Superior temporal gyrus (tissue), 1 donor: Measurements from ENCODE around the gene LSM12.
"Not testable (repeated sequence)": the region's sequence is repeated elsewhere in the genome, so short reads cannot be mapped to it uniquely, and the experiment has no call there.

ENCODE experiments used
- DNase-seq: peaks from one replicate; pipeline ENCODE4 v3.0.0-alpha.2; 2016; ENCODE audit errors: extremely low spot score

Gene LSM12

GRCh38 chr17:44044071-44044470 is 22.4 kb downstream of the LSM12 start:
- peak; percentile 42 for DNase-seq

- DNase-seq: peak; percentile 44
Observed at GRCh38 chr17:44043272-44043696, 23.2 kb downstream of the LSM12 start.

- DNase-seq: no peak
Observed at GRCh38 chr17:44039829-44040635, 26.4 kb downstream of the LSM12 start.

GRCh38 chr17:44038604-44039011 is 27.9 kb downstream of the LSM12 start:
- peak; percentile 25 for DNase-seq

GRCh38 chr17:44037471-44037870 is 29.0 kb downstream of the LSM12 start:
- DNase-seq: no peak

GRCh38 chr17:44034688-44035087 is 31.8 kb downstream of the LSM12 start:
- not testable (repeated sequence) for DNase-seq

- no peak for DNase-seq
Observed at GRCh38 chr17:44033861-44034408, 32.5 kb downstream of the LSM12 start.

GRCh38 chr17:44030482-44030881 is 36.0 kb downstream of the LSM12 start:
- DNase-seq: no peak

- DNase-seq: no peak
Observed at GRCh38 chr17:44029736-44030135, 36.7 kb downstream of the LSM12 start.

GRCh38 chr17:44024853-44025252 is 41.6 kb downstream of the LSM12 start:
- DNase-seq: no peak

- DNase-seq: no peak
Observed at GRCh38 chr17:44024271-44024663, 42.2 kb downstream of the LSM12 start.

GRCh38 chr17:44023545-44024270 is 42.8 kb downstream of the LSM12 start:
- no peak for DNase-seq

GRCh38 chr17:44022246-44022645 is 44.2 kb downstream of the LSM12 start:
- DNase-seq: no peak

GRCh38 chr17:44021227-44021626 is 45.2 kb downstream of the LSM12 start:
- not testable (repeated sequence) for DNase-seq

- peak; percentile 97 for DNase-seq
Observed at GRCh38 chr17:44014437-44015172, 51.9 kb downstream of the LSM12 start, which contains the start of gene TMEM101. Gene TMEM101, minus strand, starts transcription at chr17:44014963. Its CDS starts 11 bp downstream, at chr17:44014952.

- DNase-seq: no peak
Observed at GRCh38 chr17:44014133-44014436, 52.4 kb downstream of the LSM12 start.

GRCh38 chr17:44012874-44013273 is 53.6 kb downstream of the LSM12 start:
- no peak for DNase-seq

- DNase-seq: no peak
Observed at GRCh38 chr17:44012391-44012790, 54.1 kb downstream of the LSM12 start.

GRCh38 chr17:44011876-44012275 is 54.6 kb downstream of the LSM12 start:
- no peak for DNase-seq

- DNase-seq: no peak
Observed at GRCh38 chr17:44010966-44011647, 55.4 kb downstream of the LSM12 start.

- DNase-seq: no peak
Observed at GRCh38 chr17:44008205-44008909, 58.1 kb downstream of the LSM12 start.
